GM10266 (cell line): ENCODE results near the gene HAPLN2.

Source experiments
- DNase-seq: peaks from one replicate; pipeline ENCODE4 v3.0.0; 2012; ENCODE audit errors: extremely low spot score
- CTCF ChIP-seq: IDR thresholded peaks from 2 replicates; pipeline ENCODE4 v1.5.1; 2012; ENCODE audit warnings: mild to moderate bottlenecking, low read depth; ENCODE audit not compliant: control insufficient read depth, insufficient read depth; ENCODE audit errors: missing control alignments

HAPLN2 gene

GRCh38 chr1:156593661-156593989, 25.6 kb upstream of the HAPLN2 start:
- no peak for TF ChIP-seq CTCF
- no peak for DNase-seq

GRCh38 chr1:156594190-156594589, 25.0 kb upstream of the HAPLN2 start:
- no peak for TF ChIP-seq CTCF

GRCh38 chr1:156595016-156595415, 24.2 kb upstream of the HAPLN2 start:
- DNase-seq = no peak
- TF ChIP-seq CTCF = no peak

More at GRCh38 chr1:156594190-156594589, 25.0 kb upstream of the HAPLN2 start:
- no peak for DNase-seq

- TF ChIP-seq CTCF = no peak
These were observed 22.8 kb upstream of the HAPLN2 start for GRCh38 chr1:156596426-156596825.

GRCh38 chr1:156598125-156598524, 21.1 kb upstream of the HAPLN2 start:
- DNase-seq = no peak
- TF ChIP-seq CTCF = no peak

More at GRCh38 chr1:156596426-156596825, 22.8 kb upstream of the HAPLN2 start:
- no peak for DNase-seq

- TF ChIP-seq CTCF = no peak
- no peak for DNase-seq
These were observed 20.3 kb upstream of the HAPLN2 start for GRCh38 chr1:156598731-156599432.

- TF ChIP-seq CTCF = no peak
- no peak for DNase-seq
These were observed 19.4 kb upstream of the HAPLN2 start for GRCh38 chr1:156599811-156600210.
